GM12878 (cell line): ENCODE data around the gene KDELR1.
"Not testable (repeated sequence)": the region's sequence is repeated elsewhere in the genome, so short reads cannot be mapped to it uniquely, and the experiment has no call there.

Experiments used
- CTCF ChIP-seq, 3 experiments: IDR thresholded peaks in 2 of 3; conservative IDR thresholded peaks in 1 of 3; 2 replicates each; pipeline ENCODE4 v1.5.1; 2011; ENCODE audit warnings: low read depth in 3 of 3, low read length in 3 of 3, mild to moderate bottlenecking in 3 of 3, control low read depth in 2 of 3, moderate library complexity in 2 of 3, inconsistent platforms in 1 of 3, mixed read lengths in 1 of 3; ENCODE audit not compliant: control insufficient read depth in 2 of 3, insufficient read depth in 1 of 3; ENCODE audit errors: extremely low read depth in 1 of 3
- ELK1 ChIP-seq: IDR thresholded peaks from 2 replicates; pipeline ENCODE4 v1.6.1; 2012; ENCODE audit warnings: low read depth, low read length, improper control_type of control experiment
- HDGF ChIP-seq: fragments of 450-650 bp; IDR thresholded peaks from 2 replicates; pipeline ENCODE4 v1.6.1; 2016; ENCODE audit warnings: antibody characterized with exemption
- NFYB ChIP-seq: IDR thresholded peaks from 2 replicates; pipeline ENCODE4 v1.6.1; 2011; ENCODE audit warnings: low read depth, mild to moderate bottlenecking, low read length, improper control_type of control experiment, moderate library complexity; ENCODE audit not compliant: insufficient read depth
- PBX3 ChIP-seq: IDR thresholded peaks from 2 replicates; pipeline ENCODE4 v1.6.1; 2011; ENCODE audit warnings: mild to moderate bottlenecking, low read depth, low read length, moderate library complexity; ENCODE audit not compliant: insufficient replicate concordance
- POLR2A ChIP-seq: IDR thresholded peaks from 2 replicates; pipeline ENCODE4 v1.6.1; 2011; ENCODE audit warnings: low read depth, mild to moderate bottlenecking, low read length
- RAD21 ChIP-seq: IDR thresholded peaks from 2 replicates; pipeline ENCODE4 v1.6.1; 2011; ENCODE audit warnings: mild to moderate bottlenecking, low read depth, low read length, moderate library complexity; ENCODE audit not compliant: insufficient read depth
- RAD51 ChIP-seq: fragments of 450-650 bp; IDR thresholded peaks from 2 replicates; pipeline ENCODE4 v1.6.1; 2016; ENCODE audit warnings: moderate library complexity, mild to moderate bottlenecking, inconsistent platforms
- SIN3A ChIP-seq: IDR thresholded peaks from 2 replicates; pipeline ENCODE4 v1.6.1; 2012; ENCODE audit warnings: low read depth, low read length, improper control_type of control experiment
- SMC3 ChIP-seq: IDR thresholded peaks from 2 replicates; pipeline ENCODE4 v1.6.1; 2011; ENCODE audit warnings: low read length, improper control_type of control experiment, borderline replicate concordance

GRCh38 chr19:48392006-48392344 is 624 bp upstream of the KDELR1 start:
- TF ChIP-seq ELK1; RAD21; PBX3; CTCF (IDR thresholded peaks at IDR 0.05 in 2 of 3, conservative IDR thresholded peaks at IDR 0.05 in 1 of 3; ENCODE audit: control insufficient read depth in 2 of 3, extremely low read depth in 1 of 3, insufficient read depth in 1 of 3, low read depth in 3 of 3, low read length in 3 of 3); HDGF; SIN3A; SMC3; NFYB; RAD51; POLR2A: not testable (repeated sequence)
